SIG-M5 treated with dmso at 0.1 percent for 504 hours (cell line): ENCODE measurements around the gene UBALD1.

ENCODE experiments used
- DNase-seq: peaks from one replicate; lab custom pipeline; 2025; ENCODE audit not compliant: unreplicated experiment; lab: John Stamatoyannopoulos, UW

The UBALD1 gene

DNA sequence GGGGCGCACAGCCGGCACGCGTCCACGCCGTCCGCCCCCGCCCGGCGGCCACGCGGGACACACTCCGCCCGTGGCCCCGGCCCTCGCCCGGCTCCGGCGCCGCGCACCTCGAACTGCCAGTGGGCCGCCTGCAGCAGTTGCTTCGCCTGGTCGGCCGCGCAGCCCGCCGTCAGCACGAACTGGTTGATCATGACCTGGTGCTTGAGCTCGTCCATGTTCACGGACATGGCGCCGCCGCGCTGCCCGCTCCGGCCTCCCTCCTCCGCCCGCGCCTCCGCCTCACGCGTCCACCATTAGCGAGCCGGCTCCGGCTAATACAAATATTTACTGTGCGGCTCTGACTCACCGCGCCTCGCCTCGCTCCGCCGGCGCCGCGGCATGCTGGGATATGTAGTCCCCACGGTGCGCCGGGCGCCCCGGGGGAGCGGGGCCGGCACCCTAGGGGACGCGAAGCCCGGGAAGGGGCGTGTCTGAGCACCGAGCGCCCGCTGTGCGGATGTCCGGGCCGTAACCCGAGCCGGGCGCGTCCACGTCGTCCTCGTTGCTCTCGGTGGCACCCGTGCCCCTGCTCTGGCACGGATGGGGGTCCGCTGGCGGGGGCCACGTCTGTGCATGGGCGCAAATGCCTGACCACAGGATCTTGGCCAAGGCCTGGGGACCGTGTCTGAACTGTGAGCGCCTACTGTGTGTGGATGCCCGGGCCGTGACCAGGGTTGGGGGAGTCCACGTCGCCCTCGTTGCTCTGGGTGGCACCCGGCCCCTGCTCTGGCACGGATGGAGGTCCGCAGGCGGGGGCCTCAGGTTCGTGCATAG, at the start of gene UBALD1:
TSS of gene UBALD1 (minus strand) at position 318 of the 813 bp plus-strand sequence. CDS start at position 227, 91 bp downstream.
- peak; percentile 85 for DNase-seq

DNA sequence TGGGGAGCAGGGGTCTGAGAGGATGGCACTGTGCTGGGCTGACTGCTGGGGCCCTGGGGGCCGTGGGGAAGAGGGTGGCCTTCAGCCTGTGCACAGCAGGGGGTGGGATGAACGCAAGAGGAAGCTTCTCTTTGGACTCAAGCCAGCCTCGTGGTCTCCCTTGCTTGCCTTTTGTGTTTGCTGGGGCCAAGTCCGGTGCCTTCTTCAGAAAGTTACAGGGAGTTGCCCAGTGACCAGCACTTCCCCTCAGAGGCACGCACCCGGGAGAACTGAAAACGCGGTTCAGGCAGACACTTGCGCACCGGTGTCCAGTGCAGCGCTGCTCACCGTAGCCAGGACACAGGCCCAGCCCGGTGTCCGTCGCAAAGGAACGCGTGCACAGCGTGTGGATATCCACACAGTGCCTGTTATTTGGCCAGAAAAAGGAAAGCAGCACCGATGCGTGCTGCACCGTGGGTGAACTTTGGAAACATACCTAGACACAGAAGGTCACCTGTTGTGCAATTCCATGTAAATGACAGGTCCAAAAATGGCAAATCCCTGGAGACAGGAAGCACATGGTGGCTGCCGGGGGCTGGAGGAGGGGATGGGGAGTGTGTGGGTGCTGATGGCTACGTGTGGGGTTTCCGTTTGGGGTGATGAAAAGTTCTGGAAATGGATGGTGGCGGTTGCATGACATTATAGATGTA, 49.2 kb upstream of the UBALD1 start:
- DNase-seq: peak; percentile 85

DNA sequence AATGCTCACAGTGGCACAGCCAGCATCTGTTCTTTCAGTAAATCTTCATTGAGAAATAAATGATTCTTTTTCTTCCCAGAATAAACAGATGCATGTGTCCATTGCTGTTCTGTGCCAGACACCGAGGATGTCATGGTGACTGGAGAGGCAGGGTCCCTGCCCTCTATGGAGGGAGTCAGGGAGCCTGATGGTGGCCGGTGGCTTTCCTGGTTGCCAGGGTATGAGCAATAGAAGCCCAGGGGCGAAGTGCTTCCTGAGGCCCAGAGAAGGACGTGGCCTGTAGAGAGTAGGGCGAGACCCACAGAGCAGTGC, 48.7 kb upstream of the UBALD1 start:
- no peak for DNase-seq

DNA sequence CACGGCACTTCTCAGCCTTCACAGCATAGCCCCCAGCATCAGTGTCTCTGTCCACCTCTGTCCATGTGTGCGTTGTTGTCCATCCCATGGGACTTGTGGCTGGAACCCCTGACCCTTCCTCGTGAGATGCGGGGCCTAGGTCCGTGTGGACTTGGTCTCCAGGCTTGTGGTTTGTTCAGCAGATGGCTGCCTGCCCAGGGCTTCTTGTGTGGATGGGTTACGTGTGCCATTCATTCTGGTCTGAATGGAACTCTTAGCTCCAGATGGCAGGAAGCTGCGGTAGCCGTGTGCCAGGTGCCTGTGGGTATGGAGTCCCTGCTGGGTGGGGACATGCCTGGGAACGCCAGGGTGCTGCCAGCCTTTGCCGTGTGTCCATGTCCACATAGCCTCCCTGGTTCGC, 47.0 kb upstream of the UBALD1 start:
- DNase-seq: no peak

DNA sequence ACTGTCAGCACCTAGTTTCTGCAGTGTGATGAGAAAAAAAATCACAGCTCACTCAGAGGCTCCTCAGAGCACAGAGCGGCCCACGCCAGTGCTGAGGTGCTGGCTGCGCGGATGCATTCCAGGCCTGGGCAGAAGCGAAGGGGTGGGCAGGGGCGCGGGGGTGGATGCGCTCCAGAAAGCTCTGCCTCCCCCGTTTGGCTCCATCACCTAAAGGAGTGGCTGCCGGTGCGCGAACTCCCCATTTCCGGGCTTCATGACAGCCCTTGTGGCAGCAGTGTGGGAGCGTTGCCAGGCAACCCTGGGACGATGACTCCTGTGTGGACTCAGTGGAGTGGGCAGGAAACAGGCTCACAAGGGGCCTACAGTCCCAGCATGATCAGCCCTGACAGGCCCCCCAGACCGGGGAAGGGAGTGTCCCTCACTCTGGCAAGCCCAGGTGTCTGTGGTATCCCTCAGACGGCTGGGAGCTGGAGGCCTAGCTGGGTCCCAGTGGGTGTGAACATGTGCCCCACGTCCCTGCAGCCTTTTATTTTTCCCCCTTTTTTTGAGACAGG, 45.8 kb upstream of the UBALD1 start:
- no peak for DNase-seq

DNA sequence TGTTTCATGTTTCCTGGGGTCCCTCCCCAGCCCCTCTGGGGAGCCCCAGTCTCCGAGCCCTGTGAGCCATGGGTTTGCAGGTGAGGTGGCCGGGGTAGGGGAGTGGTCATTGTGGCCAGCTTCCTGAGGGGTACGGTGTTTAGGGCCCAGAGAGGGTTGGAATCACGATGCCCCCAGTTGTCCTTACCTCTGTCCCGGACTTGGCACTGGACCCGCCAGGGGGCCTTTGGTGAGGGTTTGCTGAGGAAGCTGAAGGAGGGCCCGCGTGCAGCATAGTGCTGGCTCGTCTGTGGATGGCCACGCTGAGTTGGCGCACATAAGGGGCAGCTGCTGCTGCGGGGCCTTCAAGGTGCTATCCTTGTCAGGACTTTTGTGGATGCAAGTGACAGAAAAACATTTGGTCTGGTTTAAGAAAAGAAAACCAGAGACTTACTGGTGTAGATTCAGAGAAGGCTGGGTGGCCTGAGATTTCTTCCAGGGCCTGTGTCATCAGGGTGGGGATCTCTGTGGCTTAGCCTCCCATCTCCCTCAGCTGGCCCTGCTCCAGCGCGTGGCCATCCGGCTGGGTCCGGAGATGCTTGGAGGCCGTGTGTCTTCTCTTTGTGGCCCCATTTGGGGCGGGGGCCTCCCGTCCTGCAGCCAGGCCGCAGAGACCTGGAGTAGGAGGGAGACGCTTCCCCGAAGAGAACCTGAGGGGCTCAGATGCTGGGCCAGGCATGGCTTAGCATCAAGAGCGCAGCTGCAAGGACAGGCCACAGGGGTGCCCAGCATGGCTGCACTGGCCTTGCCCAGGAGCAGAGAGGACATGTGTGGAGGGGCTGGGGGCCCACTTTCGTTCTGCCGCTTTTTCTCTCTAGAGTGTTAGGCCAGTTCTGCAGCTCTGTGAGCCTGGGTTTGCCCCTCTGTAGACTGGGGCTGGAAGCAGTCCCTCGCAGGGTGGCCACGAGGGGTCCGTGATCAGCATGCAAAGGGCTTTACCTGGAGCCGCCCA, 45.0 kb upstream of the UBALD1 start:
- DNase-seq: no peak

DNA sequence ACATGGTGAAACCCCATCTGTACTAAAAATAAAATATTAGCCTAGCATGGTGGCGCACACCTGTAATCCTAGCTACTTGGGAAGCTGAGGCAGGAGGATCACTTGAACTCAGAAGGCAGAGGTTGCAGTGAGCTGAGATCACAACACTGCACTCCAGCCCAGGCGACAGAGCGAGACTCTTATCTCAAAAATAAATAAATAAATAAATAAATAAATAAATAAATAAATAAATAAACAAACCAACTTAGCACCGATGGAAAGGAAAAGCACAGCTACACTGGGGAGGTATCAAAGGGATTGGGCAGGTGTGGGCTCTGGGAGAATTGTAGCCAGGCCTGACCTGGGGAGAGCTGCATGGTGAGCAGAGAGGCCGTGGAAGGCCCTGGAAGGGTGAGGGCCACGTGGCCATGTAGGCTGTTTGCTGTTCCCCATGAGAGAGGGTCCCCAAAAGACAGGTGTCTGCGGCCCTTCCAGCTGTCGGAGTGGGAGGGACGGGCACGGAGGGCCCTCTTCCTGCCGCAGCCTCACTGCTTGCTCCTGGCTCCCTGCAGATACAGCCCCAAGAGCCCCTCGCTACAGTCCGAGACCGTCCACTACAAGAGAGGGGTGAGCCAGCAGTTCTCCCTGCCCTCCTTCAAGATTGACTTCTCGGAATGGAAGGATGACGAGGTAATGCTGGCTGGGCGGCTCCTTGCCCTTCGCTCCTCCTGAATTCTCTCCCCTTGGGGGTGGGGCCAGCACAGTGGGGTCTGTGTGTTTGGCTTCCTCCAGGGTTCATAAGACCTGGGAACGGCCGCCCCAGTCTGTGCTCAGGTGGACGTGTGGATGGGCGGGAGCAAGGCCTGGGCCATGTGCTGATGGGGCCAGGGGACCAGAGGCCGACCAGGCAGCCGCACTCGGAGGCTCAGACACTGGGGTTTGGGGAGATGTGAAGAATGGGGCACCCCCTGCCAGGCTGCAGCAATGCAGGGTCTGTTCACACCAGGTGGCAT, 42.3 kb upstream of the UBALD1 start:
- DNase-seq: no peak

DNA sequence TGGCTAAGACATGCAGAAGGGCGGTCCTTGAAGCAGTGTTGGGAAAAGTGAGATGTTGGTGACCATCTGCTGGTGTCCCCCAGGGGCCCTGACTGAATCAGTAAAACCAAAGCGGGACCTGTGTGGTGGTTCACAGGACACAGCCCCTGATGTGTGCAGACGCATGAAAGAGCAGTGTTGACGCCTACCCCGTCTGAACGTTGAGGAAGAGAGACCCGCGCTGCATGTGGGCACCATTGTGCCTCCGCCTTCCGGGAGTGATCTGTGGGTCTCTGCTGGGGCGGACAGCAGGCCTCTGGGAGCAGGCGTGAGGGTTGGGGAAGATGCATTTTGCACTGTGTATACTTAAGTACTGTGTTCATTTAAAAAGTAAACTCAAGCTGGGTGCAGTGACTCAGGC, 41.5 kb upstream of the UBALD1 start:
- DNase-seq: no peak

DNA sequence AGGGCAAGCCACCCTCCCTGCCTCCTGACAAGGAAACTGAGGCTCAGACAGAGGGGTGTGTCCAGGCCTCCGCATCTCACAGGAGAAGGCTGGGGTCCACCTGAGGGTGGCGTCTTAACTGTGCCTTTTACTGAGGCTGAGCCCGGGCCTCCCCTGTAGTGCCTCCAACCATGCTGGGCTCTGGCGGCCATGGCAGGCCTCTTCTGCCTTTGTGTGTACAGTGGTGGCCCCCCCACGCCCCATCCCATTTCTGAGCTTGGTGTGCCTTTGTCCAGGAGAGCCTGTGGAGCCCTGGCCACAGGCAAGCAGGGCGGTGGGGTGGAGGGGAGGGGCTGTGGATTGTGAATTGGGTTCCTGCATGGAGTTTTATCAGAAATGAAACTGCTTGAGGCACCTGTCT, 41.1 kb upstream of the UBALD1 start:
- DNase-seq: no peak

DNA sequence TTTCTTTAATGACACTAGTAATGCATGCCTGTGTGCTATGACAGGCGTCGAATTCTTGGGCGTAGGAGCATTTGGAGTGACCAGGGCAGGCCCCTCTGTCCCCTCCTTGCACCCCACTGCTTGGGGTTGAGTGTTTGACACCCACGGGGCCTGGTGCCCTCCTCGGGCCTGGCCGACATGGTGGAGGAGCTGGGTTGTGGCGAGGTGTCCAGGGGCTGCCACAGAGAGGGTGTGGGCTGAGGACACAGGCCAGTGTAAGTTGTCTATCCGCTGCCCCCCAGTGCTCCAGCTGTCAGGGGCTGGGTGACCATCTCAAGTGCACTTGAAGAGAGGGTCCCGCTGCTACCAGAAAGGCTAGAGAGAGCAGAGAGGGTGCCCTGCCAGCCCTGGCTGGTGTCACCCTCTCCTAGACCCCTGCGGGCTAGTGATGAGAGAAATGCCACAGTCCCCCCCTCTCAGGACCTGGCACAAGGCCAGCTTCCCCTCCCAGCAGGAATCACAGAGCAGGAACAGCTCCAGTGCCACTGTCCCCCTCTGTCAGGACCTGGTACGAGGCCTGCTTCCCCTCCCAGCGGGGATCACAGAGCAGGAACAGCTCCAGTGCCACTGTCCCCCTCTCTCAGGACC, 40.4 kb upstream of the UBALD1 start:
- no peak for DNase-seq

DNA sequence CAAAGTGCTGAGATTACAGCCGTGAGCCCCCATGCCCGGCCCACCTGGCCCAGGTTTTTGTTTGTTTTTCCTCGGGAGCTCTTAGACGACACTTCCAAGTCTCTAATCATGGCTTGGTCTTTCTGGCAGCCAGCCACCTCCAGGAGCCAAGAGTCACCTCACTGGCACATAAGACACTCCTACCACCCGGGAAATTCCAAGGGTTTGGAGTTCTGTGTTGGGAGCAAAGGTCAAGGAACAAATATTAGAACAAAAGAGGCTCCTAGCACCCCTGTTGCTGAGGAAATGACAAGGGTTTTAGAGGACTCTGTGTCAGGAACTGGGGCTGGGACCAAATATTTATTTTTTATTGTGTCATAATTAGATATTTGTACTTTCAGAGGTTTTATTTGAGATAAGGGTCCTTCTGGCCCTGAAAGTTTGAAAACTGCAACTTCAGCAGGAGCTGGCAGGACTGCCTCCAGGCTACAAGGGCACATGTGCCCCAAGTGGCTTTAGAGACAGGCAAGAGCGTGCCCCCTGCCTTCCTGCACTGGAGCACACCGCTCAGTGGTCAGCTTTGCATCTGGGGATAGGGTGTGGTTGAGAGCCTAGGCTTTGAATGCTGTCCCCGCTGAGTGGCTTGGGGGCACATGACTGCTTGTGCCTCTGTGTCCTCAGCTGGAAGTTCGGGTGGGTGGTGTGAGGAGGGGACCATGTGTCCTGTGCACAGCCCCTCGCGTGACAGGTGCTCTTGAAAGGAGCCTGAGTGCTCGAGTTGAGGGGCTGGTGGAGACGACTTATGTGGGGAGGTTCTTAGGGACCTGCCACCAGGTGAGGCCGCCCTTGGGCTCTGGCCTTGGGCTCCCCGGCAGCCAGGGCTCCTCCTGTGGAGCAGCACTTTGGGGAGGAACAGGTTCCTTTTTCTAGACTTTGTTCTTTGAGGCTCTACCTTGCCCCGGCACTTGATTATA, 39.6 kb upstream of the UBALD1 start:
- no peak for DNase-seq

DNA sequence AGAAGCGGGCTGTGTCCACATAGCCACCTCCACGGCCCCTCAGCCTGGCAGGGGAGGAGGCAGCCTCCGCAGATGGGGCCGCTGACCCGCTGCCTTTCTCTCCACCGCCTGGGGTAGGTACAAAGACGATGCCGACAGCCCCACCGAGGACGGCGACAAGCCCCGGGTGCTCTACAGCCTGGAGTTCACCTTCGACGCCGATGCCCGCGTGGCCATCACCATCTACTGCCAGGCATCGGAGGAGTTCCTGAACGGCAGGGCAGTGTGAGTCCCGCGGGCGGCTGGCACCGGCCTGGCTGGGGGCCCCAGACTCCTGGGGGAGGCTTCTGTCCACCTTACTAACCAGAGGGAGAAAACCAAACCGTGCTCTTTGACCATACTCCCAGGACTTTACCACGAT, 37.9 kb upstream of the UBALD1 start:
- no peak for DNase-seq

DNA sequence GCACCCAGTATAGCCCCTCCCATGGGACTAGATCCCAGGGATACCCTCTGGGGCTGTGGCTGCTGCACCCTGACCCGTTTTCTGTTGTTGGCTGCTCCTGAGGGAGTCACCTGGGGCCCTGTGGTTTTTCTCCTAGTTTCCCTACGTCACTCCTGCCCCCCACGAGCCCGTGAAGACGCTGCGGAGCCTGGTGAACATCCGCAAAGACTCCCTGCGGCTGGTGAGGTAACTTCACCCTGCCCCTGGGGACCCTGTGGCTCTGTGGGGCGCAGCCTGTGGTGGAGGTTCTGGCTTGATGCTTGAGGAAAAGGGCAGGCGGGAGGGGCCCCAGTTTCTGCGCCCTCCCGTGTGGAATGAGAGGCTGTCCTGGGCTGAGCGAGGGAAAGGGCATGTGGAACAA, 37.1 kb upstream of the UBALD1 start:
- no peak for DNase-seq

DNA sequence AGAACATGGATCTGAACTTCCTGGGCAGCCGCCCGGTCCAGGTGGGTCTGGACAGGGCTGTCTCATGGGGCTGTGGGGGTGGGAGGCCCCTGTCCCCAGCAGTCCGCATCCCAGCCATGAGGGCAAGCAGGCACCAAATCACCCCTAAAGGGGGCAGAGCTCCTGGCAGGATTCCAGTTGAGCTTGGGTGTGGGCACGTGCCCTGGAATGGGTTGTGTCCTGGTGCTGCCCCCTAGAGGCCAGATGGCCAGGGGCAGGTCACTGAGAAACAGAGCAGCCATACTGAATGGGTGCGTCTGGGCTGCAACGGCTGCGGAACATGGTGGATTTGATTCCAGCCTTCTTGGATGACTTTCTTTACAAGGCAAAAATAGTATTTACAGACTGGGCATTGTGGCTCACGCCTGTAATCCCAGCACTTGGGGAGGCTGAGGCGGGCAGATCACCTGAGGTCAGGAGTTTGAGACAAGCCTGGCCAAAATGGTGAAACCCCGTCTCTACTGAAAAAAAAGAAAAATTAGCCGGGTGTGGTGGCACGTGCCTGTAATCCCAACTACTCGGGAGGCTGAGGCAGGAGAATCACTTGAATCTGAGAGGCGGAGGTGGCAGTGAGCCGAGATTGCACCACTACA, 35.9 kb upstream of the UBALD1 start:
- DNase-seq: peak; percentile 47

DNA sequence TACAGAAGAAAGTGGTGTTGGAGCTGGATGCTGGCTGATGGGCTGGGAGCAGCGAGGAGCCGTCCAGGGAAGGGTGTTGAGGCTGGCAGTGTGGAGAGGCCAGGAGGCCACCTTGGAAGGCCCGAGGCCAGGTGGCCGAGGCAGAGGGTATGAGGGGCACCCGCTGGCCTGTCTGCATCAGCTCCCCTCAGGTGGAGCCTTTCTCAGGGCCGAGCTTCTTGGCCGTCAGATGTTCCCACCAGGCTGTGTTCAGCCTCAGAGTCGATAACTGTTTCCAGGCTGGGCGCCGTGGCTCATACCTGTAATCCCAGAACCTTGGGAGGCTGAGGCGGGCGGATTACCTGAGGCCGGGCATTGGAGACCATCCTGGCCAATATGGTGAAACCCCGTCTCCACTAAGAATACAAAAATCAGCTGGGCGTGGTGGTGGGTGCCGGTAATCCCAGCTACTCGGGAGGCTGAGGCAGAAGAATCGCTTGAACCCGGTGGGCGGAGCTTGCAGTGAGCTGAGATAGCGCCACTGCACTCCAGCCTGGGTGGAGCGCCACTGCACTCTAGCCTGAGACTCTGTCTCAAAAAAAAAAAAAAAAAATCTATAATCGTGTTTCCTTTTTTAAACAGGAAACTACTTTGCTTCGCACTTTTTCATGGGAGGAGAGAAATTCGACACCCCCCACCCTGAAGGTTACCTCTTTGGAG, 35.2 kb upstream of the UBALD1 start:
- no peak for DNase-seq

DNA sequence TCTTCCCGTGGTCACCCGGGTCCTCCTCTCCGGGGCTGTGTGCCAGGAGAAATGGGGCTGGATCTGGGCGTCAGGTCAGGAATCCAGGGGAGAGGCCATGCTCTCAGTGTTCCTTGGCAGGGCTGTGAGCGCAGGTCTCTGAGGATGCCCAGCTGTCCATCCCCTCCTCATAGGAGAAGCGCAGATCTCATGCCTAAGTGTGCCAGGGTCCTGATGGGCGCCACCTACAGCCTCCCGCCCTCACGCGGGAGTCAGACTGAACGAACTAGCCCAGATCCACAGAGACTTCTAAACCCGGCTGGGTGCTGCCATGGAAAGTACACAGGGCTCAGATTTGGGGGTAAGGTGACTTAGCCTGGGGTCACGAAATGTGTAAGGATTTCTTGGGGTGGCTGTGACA, 34.2 kb upstream of the UBALD1 start:
- no peak for DNase-seq

DNA sequence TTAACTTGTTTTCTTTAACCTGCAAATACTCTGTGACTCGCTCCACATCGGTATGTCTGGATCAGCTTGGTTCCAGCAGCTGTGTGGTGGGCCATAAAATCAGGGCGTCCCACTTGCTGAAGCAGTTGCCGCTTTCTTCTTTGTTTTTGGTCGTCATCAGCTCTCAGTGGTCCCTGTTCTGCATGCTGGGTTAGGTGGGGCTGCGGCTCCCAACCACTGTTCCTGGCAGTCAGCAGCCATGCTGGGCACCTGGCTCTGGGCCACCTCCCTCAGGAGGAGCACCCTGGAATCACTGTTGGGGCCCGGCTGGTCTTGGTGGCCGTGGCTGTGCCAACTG, 32.9 kb upstream of the UBALD1 start:
- no peak for DNase-seq
